Measurements from ENCODE around the gene DVL3. TPM values are rescaled to one million over a fixed set of nuclear protein-coding genes. Genes with fewer than 3 reads are reported as not detected.

The DVL3 gene
- total RNA-seq, 1 donor from 2014 or later = 55.1 TPM

DNA sequence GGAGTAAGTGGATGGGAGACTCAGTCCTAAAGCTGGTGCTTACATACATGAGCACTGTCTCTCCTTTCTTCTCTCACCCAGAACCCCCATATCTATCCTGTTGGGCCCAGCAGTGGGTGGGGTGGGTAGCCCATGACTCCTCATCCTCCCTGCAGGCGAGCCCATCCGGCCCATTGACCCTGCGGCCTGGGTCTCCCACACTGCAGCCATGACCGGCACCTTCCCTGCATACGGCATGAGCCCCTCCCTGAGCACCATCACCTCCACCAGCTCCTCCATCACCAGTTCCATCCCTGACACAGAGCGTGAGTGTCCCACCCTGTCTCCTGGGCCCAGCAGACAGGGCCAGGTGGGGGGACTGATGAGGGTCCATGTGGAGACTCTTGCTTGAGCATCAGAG, 11.5 kb downstream of the DVL3 start:
- Histone ChIP-seq H3K36me3 (peaks cover 98% of the 10 kb centered on the region), H3K4me3 (no peak overlapping the region), H3K9me3 (no peaks in the 10 kb centered on the region), H3K27ac (no peak overlapping the region), H3K27me3 (ENCODE audit: low read depth) (no peaks in the 10 kb centered on the region), H3K4me1 (peaks cover 6% of the 10 kb centered on the region)
- no peak for DNase-seq
- TF ChIP-seq, protein P1, sequence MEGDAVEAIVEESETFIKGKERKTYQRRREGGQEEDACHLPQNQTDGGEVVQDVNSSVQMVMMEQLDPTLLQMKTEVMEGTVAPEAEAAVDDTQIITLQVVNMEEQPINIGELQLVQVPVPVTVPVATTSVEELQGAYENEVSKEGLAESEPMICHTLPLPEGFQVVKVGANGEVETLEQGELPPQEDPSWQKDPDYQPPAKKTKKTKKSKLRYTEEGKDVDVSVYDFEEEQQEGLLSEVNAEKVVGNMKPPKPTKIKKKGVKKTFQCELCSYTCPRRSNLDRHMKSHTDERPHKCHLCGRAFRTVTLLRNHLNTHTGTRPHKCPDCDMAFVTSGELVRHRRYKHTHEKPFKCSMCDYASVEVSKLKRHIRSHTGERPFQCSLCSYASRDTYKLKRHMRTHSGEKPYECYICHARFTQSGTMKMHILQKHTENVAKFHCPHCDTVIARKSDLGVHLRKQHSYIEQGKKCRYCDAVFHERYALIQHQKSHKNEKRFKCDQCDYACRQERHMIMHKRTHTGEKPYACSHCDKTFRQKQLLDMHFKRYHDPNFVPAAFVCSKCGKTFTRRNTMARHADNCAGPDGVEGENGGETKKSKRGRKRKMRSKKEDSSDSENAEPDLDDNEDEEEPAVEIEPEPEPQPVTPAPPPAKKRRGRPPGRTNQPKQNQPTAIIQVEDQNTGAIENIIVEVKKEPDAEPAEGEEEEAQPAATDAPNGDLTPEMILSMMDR (IDR thresholded peaks at IDR 0.05) = no peak
- intact Hi-C loops (cut with DNase I) = no loop called here
- no peak for ATAC-seq

DNA sequence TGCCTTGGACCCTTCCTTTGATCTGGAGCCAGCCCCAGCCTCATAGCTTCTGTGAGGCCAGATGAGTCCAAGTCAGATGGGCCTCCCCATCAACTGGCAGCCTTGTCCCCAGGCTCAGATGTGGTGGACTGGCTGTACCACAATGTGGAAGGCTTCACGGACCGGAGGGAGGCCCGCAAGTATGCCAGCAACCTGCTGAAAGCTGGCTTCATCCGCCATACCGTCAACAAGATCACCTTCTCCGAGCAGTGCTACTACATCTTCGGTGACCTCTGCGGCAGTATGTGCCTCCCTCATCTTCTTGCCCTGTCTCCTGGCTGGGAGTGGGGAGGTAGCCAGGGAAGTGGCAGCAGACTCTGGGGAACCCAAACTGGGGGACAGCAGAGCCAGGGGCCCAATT, 12.6 kb downstream of the DVL3 start:
- Histone ChIP-seq H3K4me3 (no peak overlapping the region), H3K36me3 (peaks cover 100% of the 10 kb centered on the region), H3K9me3 (no peaks in the 10 kb centered on the region), H3K4me1 (no peaks in the 10 kb centered on the region), H3K27ac (no peak overlapping the region), H3K27me3 (ENCODE audit: low read depth) (no peaks in the 10 kb centered on the region)
- no peak for DNase-seq
- intact Hi-C loops (cut with DNase I) = no loop called here
- TF ChIP-seq, protein P1 (IDR thresholded peaks at IDR 0.05) = no peak
- ATAC-seq = no peak

DNA sequence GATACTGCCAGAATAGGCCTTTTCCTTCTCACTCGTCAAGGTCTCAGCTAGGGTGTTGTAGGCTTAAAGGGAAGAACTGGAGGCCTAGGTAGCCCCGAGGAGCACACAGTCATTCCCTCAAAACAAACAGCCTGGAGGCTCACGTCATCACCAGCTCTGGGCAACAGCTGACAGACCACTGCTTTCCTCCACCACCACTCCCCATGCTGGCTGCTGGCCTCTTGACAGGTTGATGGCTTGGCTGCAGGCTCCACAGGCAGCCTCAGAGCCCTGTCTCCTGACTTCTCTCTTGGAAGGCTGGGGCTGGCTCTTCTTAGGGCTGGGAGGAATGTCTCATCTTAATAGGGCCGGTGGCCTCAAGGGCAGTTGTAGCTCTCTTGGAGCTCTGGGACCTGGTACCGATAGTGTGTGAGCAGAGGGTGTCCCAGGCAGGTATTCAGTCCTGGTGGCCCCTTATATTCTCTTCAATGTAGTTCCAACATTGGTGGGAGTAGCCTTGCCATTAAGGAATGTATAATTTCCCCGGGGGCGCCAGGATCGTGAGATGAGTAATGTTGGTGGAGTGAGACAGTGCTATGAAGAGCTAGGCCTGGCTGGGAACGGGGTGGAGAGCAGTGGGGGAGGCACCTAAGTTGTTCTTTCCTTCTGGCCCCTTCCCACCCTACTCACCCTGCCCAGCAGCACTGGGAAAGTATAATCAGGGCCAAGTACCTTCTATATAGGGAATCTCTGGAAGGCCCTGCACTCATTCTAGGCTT, 13.4 kb downstream of the DVL3 start:
- Histone ChIP-seq H3K9me3 (no peaks in the 10 kb centered on the region), H3K4me1 (no peaks in the 10 kb centered on the region), H3K4me3 (no peak overlapping the region), H3K36me3 (peaks cover 97% of the 10 kb centered on the region), H3K27me3 (ENCODE audit: low read depth) (no peaks in the 10 kb centered on the region), H3K27ac (no peak overlapping the region)
- TF ChIP-seq, protein P1 (IDR thresholded peaks at IDR 0.05) = no peak
- DNase-seq = no peak
- ATAC-seq = no peak
- intact Hi-C loops (cut with DNase I) = no loop called here

GRCh38 chr3:184169896-184170875, 15.0 kb downstream of the DVL3 start:
- Histone ChIP-seq H3K4me1 (peaks cover 5% of the 10 kb centered on the region), H3K27me3 (ENCODE audit: low read depth) (no peaks in the 10 kb centered on the region), H3K36me3 (peaks cover 80% of the 10 kb centered on the region), H3K9me3 (no peaks in the 10 kb centered on the region), H3K27ac (no peak overlapping the region), H3K4me3 (no peak overlapping the region)
- TF ChIP-seq, protein P1 (IDR thresholded peaks at IDR 0.05) = no peak
- intact Hi-C loops (cut with DNase I) = no loop called here
- ATAC-seq = no peak
- no peak for DNase-seq

DNA sequence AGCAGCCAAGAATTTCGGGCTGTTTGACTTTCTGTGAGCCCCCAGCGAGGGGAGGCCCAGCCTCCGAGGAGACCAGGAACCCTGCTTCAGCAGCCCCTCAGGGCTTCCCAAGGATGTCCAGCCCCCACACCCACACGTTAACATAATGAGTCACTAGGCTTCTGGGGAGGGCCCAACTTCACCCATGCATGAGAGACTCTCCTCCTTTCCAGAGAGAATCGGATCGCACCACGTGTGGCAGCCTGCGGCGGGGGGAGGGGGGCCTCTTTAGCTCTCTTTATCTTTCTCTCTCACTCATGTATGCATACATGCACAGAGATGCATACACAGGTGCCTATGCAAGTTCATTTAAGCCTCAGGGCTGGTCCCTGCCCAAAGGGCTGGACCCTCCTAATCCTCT, 16.4 kb downstream of the DVL3 start:
- intact Hi-C loops (cut with DNase I) = no loop called here
- no peaks in the 10 kb centered on the region for H3K9me3 ChIP-seq
- TF ChIP-seq, protein P1 (IDR thresholded peaks at IDR 0.05) = no peak
- H3K4me3 ChIP-seq = no peak overlapping the region
- DNase-seq (no peak), ATAC-seq (no peak)
- H3K27ac ChIP-seq = no peak overlapping the region
- H3K4me1 ChIP-seq = peaks cover 18% of the 10 kb centered on the region
- no peaks in the 10 kb centered on the region for H3K27me3 ChIP-seq (ENCODE audit: low read depth)
- H3K36me3 ChIP-seq = peaks cover 66% of the 10 kb centered on the region

Measured in lower lobe of right lung (tissue), 2 donors.